HG03354 (cell line): Measurements from ENCODE around the gene KIFC1.
"Not testable (repeated sequence)": the region's sequence is repeated elsewhere in the genome, so short reads cannot be mapped to it uniquely, and the experiment has no call there.

Experiments used
- ATAC-seq: cut with Tn5 transposase; IDR thresholded peaks from one replicate; pipeline ENCODE4 v1.9.1; 2021; ENCODE audit warnings: mild to moderate bottlenecking; ENCODE audit not compliant: unreplicated experiment, poor library complexity, severe bottlenecking

KIFC1 gene

DNA sequence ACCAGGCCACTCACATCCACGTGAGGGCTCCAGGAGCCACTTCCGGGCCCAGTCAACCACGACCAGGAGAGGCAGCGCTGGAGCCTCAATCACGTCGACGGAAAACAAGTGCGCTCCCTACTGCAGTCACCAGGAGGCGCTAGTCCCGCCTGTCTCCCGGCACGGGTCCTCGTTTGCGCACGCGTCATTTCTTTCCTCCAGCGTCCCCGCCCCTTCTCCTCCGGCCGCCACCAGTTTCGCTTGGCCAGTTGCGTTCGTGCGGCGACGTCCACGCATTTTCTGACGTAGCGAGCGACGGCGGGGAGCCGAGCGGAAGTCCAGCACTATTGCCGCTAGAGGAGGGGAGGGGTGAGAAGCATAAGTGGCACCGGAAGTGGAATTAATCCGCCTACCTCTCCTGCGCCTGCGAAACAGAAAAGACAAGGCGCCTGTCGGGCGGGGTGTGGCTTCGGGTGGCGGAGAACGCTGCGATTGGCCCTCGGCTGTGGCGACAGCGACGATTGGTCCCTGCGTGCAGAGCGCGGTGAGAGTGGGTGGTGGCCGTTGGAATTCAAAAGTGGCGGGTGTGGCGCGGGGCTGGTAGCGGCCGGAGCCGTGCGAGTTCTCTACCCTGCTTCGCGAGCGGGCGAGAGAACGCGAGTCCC, at the start of gene KIFC1:
KIFC1 (plus strand) TSS at position 546 of the 644 bp plus-strand sequence. CDS start 163 bp downstream, outside the sequence.
- ATAC-seq: peak; percentile 89

DNA sequence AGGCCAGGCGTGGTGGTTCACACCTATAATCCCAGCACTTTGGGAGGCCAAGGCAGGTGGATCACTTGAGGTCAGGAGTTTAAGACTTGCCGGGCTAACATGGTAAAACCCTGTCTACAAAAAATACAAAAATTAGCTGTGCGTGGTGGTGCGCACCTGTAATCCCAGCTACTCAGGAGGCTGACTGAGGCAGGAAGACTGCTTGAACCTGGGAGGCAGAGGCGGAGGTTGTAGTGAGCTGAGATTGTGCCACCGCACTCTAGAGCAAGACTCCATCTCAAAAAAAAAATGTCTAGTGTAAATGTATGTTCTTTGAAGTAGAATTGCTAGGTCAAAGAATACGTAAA, 48.0 kb upstream of the KIFC1 start:
- not testable (repeated sequence) for ATAC-seq

DNA sequence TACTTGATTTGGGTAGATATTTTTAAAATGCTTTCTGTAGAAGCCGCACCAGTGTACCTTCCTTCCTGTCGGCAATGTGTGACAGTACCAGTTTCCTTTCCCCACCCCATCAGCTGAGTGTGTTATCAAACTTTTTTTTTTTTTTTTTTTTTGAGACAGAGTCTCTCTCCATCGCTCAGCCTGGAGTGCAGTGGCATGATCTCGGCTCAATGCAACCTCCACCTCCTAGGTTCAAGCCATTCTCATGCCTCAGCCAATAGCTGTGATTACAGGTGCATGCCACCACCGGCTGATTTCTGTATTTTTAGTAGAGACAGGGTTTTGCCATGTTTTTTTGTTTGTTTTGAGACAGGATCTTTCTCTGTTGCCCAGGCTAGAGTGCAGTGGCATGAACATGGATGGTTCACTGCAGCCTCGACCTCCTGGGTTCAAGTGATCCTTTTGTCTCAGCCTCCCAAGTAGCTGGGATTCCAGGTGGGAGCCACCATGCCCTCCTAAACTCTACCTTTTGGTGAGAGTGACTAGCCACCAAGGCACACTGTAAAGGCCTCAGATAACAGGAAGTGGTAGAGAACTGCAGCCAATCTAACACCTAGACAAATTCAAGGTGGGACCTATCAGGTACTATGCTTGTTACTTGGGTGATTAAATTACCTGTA, 47.5 kb upstream of the KIFC1 start:
- no peak for ATAC-seq

- ATAC-seq: no peak
These were observed 46.6 kb upstream of the KIFC1 start for GRCh38 chr6:33344701-33345697.

DNA sequence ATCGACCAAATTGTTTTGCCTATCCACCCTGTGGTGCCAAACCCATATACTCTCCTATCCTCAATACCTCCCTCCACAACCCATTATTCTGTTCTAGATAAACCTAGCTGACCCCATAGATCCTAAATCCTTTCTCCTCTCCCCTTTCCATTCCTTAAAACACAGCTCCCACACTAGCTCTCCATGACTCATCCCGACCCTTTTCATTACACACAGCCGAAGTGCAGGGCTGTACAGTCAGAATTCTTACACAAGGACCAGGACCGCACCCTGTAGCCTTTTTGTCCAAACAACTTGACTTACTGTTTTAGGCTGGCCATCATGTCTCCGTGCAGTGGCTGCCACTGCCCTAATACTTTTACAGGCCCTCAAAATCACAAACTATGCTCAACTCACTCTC, 44.7 kb upstream of the KIFC1 start:
- not testable (repeated sequence) for ATAC-seq

GRCh38 chr6:33347816-33348215, 43.8 kb upstream of the KIFC1 start:
- ATAC-seq: no peak

DNA sequence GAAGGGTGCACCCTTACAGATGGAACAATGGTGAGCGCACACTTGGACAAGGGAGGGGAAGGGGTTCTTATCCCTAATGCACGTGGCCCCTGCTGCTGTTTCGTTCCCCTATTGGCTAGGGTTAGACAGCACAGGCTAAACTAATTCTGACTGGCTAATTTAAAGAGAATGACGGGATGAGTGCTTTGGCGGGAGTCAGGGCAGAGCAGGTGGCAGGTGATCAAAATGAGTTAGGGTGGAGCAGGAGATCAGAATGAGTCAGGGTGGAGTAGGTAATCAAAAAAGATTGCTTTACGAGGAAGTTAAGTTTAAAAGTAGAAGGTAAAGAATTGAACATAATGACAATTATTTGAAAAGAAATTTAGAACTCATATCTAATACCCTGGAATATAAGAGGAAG, 35.8 kb upstream of the KIFC1 start:
- not testable (repeated sequence) for ATAC-seq

DNA sequence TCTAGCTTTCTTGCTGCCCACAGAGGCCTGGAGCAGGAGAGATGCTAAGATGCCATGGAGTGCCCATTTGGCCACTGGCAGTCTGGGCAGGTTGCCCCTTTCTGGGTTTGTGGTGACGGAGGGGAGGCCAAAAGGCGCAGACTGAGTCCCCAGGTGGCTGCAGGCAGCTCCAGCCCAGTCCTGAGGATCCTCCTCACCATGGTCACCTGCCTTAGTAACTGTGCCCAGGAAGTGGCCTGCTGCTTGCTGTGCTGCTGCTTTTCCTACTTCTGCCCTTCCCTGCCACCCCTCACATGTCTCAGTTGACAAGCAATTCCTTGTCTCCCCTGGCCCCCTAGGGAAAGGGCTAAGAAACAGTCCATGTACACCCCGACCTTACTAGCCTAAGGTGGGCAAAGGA, 35.3 kb upstream of the KIFC1 start:
- ATAC-seq: no peak

- not testable (repeated sequence) for ATAC-seq
These were observed 34.3 kb upstream of the KIFC1 start for GRCh38 chr6:33357160-33357871.

- no peak for ATAC-seq
These were observed 32.3 kb upstream of the KIFC1 start for GRCh38 chr6:33359331-33359730.

DNA sequence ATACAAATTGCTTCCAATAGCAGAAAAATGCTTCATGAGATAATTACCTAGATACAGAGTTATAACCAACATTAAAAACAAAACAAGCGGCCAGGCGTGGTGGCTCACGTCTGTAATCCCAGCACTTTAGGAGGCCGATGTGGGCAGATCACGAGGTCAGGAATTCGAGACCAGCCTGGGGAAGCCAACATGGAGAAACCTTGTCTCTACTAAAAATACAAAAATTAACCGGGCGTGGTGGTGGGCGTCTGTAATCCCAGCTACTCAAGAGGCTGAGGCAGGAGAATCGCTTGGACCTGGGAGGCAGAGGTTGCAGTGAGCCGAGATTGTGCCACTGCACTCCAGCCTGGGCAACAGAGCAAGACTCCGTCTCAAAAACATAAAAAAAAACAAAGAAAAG, 28.1 kb upstream of the KIFC1 start:
- not testable (repeated sequence) for ATAC-seq

GRCh38 chr6:33364475-33365205, 27.0 kb upstream of the KIFC1 start:
- ATAC-seq: not testable (repeated sequence)

- ATAC-seq: not testable (repeated sequence)
These were observed 26.2 kb upstream of the KIFC1 start for GRCh38 chr6:33365206-33365971.

DNA sequence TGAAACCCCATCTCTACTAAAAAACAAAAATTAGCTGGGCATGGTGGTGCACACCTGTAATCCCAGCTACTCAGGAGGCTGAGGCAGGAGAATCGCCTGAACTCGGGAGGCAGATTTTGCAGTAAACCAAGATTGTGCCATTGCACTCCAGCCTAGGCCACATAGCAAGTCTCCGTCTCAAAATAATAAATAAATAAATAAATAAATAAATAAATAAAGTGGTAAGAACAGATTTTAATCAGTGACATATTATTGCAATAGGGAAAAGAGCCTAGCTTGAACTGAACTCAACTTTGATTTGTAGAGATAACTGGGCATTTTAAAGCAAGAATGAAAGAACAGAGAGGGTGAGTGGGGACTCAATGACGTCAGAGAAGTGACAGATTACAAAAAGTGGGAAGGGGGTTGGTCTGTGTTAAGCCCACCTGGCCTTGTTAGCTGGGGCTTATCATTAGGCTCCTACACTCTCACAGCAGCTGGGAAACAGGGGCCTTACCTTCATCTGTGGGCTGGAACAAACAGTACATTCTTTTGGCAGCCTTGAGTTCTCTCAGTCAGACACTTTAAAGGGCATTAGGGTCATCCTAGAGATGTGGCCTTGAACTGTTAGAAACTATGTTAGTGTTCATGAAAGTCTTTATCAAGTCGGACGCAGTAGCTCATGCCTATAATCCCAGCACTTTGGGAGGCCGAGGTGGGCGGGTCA, 24.5 kb upstream of the KIFC1 start:
- no peak for ATAC-seq

DNA sequence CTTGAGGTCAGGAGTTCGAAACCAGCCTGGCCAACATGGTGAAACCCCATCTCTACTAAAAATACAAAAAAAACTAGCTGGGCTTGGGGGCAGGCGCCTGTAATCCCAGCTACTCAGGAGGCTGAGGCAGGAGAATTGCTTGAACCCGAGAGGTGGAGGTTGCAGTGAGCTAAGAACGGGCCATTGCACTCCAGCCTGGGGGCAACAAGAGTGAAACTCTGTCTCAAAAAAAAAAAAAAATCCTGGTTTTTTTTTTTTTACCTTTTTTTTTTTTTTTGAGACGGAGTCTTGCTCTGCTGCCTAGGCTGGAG, 24.0 kb upstream of the KIFC1 start:
- not testable (repeated sequence) for ATAC-seq

DNA sequence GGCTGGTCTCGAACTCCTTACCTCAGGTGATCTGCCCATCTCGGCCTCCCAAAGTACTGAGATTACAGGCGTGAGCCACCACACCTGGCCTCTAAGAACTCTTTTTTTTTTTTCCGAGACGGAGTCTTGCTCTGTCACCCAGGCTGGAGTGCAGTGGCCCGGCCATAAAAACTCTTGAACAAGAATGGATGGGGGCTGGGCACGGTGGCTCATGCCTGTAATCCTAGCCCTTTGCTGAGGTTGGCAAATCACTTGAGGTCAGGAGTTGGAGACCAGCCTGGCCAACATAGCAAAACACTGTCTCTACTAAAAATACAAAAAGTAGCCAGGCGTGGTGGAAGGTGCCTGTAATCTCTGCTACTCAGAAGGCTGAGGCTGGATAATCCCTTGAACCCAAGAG, 19.7 kb upstream of the KIFC1 start:
- ATAC-seq: not testable (repeated sequence)

DNA sequence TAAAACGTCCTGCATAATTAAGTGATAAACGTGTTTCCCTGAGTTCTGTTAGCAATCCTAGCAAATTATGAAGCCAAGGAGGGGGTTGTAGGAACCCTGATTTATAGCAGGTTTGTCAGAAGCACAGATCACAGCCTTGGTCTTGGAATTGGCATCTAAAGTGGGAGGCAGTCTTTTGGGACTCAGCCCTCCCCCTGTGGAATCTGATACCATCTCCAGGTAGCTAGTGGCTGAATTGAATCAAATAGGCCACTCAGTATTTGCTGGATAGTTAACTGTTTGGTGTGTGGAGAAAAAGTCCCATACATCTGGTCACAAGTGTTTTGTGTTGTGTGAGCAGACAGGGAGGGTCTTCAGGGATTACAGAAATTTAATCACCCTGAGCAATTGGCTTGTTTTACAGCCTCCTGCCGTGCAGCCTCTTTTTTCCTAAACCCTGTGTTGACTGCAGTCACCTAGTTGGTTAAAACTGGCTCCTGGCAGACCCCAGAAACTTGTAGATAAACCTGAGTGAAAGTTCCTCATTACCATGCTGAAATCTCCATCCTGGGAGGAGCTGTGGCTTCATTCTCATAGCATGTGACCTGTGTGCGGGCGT, 19.0 kb upstream of the KIFC1 start:
- ATAC-seq: no peak
